Diencephalon (tissue), 1 donor: Measurements from ENCODE around the gene C19orf12. TPM values are rescaled to one million over a fixed set of nuclear protein-coding genes. Genes with fewer than 3 reads are reported as not detected.

Experiments used
- total RNA-seq: library from RNA; depleted of rRNA; stranded (reverse); fragments of >200 nt; gene quantifications from one replicate; pipeline ENCODE4 v1.2.3, GENCODE V29; 2014

The C19orf12 gene
- 46.1 TPM for total RNA-seq

DNA sequence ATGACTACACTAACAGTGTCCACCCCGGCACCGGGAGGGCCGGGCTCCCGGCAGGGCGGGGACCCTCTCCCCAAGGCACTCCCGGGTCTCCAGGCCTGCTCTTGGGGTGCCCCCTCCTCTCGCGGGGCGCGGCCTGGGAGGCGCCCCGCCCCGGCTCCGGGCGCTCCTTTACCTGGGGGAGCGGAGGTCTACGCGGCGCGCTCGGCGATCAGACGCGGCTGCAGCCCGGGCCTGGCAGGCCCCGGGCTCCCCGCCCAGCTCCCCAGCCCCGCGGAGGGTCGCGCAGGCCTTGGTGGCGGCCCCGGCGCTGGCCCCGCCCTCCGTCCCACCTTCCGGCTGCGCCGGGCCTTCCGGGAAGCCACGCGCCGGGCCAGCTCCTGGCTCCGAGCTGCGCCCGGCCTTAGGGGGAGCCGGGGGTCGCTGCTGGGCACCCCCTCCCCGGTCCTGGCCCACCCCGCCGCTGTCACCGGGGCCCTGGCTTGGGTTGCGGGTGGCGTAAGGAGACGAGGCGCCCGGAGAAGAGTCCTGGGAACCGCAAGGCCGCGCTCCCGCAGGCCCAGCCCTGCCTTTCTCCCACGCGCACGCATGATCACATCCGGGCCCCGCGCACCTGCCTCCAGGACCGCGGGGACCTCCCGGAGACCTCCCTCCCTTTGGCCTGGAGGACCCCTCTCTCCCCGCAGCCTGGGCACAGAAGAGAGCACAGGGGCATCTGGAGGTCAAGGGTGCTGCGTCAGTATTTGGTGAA is at the start of gene C19orf12:
Gene C19orf12 (minus strand): TSS at position 309 of the 748 bp plus-strand sequence. CDS start 6,848 bp downstream, outside the sequence.

GRCh38 chr19:29665215-29665825 is 49.7 kb downstream of the C19orf12 start, which contains the start of gene PLEKHF1:
Gene PLEKHF1, plus strand, starts transcription at chr19:29665461. Its CDS starts 8,379 bp downstream, at chr19:29673840.

Other genes starting within 250 kb of the C19orf12 start
- 9.9 TPM for gene VSTM2B, start 189.3 kb downstream of the C19orf12 start, total RNA-seq
- gene POP4, start 109.0 kb downstream of the C19orf12 start, total RNA-seq, result 52.4 TPM
- gene PLEKHF1, start 49.8 kb downstream of the C19orf12 start, total RNA-seq, result 1.8 TPM
- gene CCNE1, start 96.7 kb upstream of the C19orf12 start, total RNA-seq, result 6.7 TPM
- 90.7 TPM for gene URI1, start 227.0 kb upstream of the C19orf12 start, total RNA-seq